HG02943 (cell line): ENCODE results near the gene EEA1.

Experiments used
- ATAC-seq: cut with Tn5 transposase; IDR thresholded peaks from one replicate; pipeline ENCODE4 v1.9.1; 2021; ENCODE audit warnings: mild to moderate bottlenecking, low read depth, moderate library complexity; ENCODE audit not compliant: unreplicated experiment

EEA1 gene

DNA sequence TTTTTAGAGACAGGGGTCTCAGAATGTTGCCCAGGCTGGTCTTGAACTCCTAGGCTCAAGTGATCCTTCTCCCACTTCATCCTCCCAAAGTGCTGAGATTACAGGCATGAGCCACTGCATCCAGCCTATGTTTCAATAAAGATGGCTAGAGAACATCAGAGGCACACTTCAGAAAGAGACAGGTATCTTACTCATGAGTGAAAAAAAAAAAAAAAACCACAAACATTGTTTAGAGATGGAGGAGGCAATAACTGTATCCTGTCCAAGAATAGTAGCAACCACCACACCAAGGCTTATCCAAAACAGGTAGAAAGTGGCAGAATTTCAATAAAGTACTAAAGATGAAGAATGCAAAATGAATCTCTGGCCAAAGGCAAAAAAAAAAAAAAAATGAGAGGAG lies 30.3 kb downstream of the EEA1 start:
- no peak for ATAC-seq

DNA sequence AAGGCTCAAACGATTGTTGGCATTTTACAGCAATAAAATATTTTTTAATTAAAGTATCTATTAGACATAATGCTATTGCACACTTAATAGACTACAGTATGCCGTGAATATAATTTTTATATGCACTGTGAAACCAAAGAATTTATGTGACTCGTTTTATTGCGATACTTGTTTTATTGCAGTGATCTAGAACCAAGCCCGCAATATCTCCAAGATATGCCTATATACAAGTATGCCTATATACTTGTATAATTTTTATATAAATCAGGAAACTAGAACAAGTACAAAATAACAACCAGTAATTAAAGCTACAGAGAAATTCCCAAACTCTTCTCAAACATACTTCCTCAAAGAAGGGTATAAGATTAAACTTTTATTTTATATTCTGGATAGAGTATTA lies 31.3 kb downstream of the EEA1 start:
- no peak for ATAC-seq

DNA sequence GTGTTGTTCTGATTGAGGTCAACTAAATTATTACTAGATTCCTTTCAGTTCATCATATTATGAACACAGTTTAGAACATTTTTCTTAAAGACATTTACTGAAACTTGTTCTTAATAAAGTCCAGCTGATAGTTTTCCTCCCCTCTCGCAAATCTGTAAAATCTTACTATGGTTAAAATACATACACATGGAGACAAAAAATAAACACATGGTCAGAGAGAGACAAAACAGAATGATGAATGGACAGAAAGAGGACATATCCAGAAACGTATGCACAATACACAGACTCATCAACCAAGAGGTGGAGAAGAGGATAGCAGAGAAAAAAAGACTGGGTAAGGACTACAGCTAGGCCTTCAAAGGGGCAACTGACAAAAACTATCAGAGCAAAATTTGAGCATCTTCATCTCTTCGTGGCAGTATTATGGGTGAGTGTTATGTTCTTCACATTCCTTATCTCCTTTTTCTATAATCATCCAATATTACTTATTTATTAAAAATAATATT lies 38.4 kb downstream of the EEA1 start:
- ATAC-seq = no peak

DNA sequence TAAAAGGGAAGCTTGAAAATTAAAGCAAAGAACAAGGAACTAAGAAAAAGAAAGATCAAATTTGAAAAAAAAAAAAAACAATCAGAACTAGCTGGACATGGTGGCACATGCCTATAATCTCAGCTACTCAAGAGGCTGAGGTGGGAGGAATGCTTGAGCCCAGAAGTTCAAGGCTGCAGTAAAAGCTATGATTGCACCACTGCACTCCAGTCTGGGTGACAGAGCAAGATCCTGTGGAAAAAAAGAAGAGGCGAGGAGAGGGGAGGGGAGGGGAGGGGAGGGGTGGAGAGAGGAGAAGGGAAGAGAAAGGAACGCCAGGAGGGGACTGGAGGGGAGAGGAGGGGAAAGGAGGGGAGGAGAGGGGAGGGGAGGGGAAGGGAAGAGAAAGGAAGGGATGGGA lies 43.0 kb downstream of the EEA1 start:
- ATAC-seq = no peak

DNA sequence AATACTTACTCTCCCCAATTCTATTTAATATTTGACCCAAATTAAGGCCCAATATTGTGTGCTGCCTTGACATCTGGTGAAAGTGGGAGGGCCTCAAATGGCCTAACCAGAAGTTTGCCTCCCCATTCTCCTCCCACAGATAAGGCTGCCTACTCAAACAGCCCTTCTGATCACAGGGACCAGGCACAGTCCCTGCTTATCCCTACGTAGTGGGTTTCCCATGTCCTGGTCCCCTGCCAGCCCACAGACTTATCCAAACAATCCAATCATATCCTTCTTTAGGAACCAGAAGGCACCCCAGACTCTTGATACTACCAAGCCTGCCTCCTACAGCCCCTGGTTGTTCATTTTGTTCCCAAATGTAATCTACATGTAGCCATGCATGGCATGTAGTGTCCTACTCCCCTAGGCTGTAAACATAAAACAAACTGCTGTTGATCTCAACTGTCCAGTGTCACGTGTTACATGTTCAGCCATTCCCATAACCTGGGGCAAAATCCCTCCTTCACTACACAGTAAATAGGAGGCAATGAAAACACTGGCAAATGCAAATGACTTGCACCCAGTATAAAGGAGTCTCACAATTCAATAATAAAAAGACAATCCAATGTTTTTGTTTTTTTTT lies 49.3 kb downstream of the EEA1 start:
- no peak for ATAC-seq

DNA sequence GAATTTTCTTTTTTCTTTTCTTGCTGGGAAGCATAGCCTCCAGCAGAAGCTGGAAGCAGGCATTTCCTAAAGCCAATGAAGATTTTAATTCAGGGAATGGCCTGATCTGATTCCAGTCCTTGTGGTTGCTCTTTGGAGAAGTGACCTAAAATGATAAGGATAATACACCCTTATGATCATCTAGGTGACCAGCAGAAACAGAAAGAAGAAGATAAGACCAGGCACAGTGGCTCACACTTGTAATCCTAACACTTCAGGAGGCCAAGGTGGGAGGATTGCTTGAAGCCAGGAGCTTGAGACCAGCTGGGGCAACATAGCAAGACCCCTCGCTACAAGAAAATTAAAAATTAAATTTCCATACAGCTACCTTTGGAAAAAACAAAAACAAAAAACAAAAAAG lies 51.2 kb downstream of the EEA1 start:
- ATAC-seq = no peak

DNA sequence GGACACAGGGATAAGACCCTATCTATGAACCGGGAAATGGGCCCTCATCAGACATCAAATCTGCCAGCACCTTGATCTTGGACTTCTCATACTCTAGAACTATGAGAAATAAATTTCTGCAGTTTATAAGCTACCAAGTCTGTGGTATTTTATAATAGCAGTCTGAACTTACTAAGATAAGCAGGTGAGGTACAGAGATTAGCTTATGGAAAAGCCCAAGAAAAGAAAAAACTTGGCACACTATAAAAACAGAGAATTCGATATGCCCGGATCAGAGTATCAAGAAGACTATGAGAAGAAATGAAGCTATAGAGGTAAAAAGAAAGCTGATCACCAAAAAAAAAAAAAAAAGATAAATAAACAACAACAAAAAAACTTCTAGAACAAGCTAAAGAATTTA lies 52.6 kb downstream of the EEA1 start:
- ATAC-seq = no peak

DNA sequence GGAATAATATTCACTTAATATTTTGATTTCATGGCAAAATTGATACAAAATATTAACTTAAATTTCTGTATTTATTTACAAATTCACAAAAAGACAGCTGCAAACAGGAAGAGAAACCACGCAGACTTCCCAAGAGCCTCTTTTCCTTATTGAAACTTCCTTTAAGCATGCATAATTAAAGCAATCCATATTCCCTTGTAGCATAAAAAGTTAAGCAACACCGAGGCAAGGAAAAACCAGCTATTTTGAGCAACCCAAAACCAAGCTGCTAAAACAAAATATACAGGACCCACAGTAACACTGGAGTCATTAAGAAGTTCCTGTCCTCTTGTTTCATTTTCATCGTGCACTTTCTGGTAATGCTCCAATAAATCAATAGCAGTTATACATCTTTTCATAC lies 58.0 kb downstream of the EEA1 start:
- no peak for ATAC-seq

DNA sequence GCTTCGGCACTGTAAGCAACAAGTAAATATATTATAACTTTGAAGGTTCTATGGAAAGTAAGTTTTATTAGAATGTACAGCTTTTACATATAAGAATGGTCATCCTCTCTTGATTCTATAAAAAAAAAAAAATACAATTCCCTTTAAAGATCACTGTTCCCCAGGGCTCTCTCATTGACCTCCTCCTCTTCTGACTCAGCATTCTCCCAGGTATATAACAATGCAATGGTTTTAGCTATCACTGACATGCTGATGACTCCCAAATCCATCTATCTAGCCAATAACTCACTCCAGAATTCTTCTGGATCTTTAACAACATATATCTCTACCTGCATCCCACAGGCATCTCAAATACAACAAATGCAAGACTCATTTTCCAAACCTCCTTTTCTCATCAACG lies 62.7 kb downstream of the EEA1 start:
- ATAC-seq = no peak

DNA sequence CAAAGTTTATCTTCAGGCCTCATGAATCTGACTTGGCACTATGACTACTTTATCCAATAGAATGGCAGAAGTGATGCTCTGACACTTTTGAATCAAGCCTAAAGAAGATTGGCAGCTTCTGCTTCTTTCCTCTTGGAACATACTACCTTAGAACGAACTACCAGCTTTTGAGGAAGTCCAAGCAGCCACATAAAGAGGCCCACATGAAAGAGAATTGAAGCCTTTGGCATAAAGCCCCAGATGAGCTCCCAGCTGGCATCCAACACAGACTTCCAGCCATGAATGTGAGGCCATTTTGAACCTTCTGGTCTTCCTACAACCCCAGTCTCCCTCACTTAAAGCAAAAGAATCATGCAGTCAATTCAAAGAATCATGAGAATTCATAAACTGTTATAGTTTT lies 65.8 kb downstream of the EEA1 start:
- no peak for ATAC-seq

DNA sequence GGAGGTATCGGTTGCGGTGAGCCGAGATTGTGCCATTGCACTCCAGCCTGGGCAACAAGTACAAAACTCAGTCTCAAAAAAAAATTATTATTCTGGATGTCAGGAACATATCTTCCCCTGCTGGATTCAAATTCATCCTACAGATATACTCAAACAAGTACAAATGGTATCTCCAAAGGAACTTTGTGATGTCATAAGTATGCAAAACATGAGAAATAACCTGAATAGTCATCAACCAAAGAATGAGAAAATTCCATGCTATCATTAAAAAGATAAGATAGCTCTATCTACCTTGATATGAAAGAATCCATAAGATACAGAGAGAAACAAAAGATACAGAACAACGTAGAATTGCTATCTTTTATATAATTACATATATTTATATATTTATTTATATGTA lies 67.7 kb downstream of the EEA1 start:
- no peak for ATAC-seq

DNA sequence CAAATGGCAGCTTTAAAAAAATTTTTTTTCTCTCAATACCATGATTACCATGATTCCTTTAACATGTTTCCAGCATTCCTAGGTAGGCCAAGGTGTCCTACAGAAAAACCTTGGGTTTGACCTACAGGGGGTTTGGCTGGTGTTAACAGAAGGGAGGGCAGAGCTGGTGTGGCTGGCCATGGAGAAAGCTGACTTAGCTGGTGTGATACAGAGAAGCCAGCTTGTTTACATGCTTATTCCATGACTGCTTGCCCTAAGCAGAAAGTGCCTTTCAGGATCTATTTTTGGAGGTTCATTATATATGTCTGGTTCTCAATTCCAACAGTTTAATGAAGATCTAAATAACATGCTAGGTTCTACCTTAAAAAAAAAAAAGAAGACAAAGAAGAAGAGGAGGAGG lies 68.6 kb downstream of the EEA1 start:
- no peak for ATAC-seq

DNA sequence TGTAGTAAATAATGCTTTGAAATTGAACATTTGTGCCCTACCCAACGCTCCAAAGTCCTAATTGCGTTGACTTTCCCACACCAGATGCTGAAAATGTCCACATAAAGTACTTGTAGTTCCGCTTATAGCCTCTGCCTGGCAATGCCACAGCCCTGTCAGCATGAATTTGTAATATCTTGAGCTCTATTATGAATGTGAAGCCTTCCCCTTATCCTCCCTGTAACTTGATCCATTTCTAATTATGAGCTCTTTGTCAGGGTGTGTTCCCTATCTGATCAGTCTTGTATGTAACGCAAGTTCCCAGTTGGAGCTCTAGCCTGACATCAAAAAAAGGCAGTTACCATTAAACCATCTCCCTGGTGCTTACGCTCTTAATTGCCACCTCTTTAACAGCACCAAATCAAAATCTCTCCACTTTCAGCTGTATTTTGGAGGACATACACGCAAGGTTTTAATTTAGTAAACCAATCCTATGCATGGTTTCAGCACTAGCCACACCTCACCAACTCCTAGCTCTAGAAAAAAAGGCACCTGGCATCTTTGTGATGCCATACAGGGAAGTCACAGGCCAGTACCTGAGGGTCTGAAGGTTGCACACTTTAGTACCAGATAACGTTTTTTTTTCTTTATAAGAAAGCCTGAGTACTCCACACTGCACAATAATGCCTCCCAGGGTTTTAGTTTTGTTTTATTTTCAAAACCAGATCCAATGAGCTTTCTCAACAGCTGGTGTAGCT lies 69.3 kb downstream of the EEA1 start:
- ATAC-seq = no peak

DNA sequence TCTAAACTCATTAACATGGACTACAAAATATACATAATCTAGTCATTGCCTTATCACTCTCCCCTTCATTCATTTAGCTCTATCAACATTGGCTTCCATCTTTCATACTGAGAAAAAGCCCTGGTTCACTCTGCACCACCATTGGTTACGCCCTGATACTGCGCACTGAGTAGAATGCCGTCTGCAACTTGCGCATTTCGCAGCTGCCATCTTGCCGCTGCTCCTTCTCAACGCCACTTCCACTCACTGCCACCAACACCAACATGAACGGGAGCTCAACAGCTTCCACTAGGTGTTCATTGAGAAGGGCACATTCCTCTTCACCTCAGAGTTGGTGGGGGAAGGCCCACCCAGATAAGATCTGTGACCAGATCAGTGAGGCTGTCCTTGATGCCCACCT lies 71.3 kb downstream of the EEA1 start:
- ATAC-seq = no peak

DNA sequence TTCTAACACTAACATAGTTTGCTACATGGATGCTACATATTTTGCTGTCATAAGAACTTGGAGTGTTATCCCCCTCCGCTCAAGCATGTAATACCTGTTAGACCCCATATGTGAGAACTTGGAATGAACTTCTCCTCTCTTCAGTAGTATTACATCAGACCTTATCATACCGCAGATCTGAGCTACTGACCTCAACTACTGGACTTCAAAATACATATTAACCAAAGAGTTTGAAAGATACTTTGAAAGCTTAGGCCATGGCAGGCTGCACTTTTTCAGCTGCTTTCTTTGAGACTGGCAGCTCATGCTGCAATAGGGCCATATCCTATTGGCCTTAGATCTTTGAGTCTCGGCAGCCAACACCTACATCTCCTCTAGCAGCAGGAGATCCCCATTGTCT lies 74.8 kb downstream of the EEA1 start:
- ATAC-seq = no peak

DNA sequence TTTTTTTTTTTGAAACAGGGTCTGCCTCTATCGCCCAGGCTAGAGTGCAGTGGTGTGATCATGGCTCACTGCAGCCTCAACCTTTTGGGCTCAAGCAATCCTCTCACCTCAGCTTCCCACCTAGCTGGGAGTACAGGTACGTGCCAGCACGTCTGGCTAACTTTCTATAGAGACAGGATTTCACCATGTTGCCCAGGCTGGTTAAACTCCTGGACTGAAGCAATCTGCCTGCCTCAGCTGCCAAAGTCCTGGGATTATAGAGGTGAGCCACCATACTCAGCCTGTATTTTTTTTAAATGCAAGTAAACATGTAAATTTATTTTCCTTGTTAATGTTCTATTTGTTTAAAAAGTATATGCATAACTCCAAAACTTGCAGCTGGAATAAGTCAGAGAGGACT lies 80.4 kb downstream of the EEA1 start:
- no peak for ATAC-seq

DNA sequence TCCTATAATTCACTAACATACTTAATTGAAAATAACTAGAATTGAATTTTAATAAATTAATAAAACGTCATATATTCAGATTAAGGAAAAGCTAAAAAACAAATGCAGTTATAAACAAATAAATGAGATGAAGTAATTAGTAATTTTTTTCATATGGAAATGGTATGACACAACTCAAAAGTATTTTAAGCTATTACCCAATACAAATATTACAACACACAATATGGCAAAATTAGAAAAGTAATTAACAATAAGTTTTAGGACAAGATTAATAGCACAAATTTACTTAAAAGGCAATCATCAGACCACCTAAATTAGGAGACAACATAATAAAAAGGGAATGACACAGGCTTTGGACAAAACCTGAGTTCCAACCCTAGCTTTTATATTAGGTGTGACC lies 81.7 kb downstream of the EEA1 start:
- no peak for ATAC-seq

DNA sequence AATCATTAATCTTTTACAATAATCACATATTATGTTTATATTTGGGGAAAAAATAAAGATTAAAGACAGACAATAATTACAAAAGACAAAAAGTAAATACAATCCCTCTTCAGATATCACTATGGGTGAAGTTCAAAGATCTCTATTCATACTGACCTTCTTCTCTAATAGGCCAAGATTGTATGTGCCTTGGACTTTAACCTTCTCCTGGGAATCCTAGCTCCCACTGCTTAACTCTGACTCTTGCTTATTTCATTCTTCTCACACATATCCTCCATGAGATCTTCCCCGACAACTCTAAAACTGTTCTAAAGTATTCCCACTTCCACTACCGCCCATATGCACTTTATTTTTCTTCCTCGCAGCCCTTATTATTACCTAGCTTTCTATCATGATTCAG lies 83.8 kb downstream of the EEA1 start:
- no peak for ATAC-seq

DNA sequence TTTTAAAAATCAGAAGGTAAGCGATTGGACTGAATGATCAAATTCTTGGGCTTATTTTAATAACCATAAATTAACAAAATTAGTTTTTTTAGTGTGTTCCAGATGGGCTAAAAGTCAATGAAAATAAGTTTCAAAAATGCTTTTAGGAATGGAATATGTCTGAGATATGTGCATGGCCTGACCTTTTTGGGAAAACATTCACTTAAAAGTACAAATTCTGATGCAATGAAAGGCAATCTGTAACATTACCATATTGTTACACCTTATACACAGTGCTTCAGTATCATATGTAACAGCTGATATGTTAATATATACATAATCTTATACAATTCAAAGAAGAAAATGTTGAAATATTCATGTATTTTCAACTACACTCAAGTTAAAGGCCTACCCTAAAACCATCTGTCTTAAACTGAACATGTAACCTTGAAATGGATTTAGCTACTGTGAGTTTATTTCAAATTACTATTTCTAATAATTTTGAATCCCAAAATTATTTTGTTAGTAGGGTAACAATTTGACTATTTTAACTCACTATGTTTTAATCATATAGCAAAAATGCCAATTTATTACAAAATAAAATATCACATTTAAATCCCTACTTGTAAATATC lies 84.8 kb downstream of the EEA1 start:
- ATAC-seq = no peak

DNA sequence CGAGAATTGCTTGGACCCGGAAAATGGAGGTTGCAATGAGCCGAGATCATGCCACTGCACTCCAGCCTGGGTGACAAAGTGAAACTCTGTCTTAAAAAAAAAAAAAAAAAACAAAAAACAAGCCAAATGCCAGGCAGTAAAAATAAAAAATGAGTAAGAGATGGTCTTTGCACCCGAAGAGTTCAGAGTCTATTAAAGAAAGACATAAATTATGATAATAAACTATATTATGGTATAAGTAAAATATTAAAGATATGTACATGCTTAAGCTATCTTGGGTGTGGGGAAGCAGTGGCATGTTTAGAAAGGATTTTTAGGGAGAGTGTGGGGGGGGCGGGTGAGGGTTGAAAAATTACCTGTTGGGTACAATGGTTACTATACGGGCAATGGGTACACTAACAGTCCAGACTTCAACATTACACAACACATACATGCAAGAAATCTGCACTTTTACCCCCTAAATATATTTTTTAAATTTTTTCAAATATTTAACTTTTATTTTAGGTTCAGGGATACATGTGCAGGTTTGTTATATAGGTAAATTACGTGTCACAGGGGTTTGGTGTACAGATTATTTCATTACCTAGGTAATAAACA lies 99.3 kb downstream of the EEA1 start:
- no peak for ATAC-seq

DNA sequence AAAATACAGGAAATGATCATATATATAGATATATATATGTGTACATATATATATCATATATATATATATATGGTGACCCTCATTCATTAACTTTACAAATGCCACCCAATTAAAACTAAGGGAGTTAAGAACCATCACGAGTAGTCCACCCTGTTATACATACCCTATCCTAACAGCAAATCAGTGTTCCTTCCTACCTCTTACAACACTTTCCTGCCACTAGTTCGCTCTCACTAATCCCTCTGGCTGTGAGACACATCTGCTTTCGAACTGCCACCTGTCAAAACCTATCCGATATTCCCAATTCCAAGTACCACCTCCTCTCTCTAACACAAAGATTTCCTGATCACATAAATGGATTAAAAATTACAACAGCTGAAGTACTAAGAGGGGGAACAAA lies 100.5 kb downstream of the EEA1 start:
- no peak for ATAC-seq
